Stimulated activated CD8-positive, alpha-beta memory T cell treated with anti-CD3 and anti-CD28 coated beads, Interleukin-7, amount 100 ng/mL, for 48 hours (primary cell): ENCODE results near the gene NHP2.
"Not testable (repeated sequence)": the region's sequence is repeated elsewhere in the genome, so short reads cannot be mapped to it uniquely, and the experiment has no call there.

Experiments used
- DNase-seq, 2 donors: peaks; one replicate each; pipeline ENCODE4 v3.0.0-alpha.2; 2020; ENCODE audit warnings: low read depth in 1 of 2; ENCODE audit errors: extremely low read depth in 1 of 2

The NHP2 gene

GRCh38 chr5:178153530-178154340 lies at the start of gene NHP2:
Gene NHP2, minus strand, starts transcription at chr5:178153885. Its CDS starts 68 bp downstream, at chr5:178153817.
- DNase-seq = peak; percentile 94 to 97

- DNase-seq = no peak
Observed at GRCh38 chr5:178202541-178202940, 48.9 kb upstream of the NHP2 start.

- DNase-seq = no peak
Observed at GRCh38 chr5:178201927-178202235, 48.2 kb upstream of the NHP2 start.

GRCh38 chr5:178201221-178201926 lies 47.7 kb upstream of the NHP2 start:
- DNase-seq = no peak

- no peak for DNase-seq
Observed at GRCh38 chr5:178199581-178200434, 46.1 kb upstream of the NHP2 start.

GRCh38 chr5:178198706-178199105 lies 45.0 kb upstream of the NHP2 start:
- no peak for DNase-seq

GRCh38 chr5:178198151-178198550 lies 44.5 kb upstream of the NHP2 start:
- DNase-seq = not testable (repeated sequence)

GRCh38 chr5:178196986-178197385 lies 43.3 kb upstream of the NHP2 start:
- DNase-seq = no peak

GRCh38 chr5:178196281-178196812 lies 42.7 kb upstream of the NHP2 start:
- DNase-seq = no peak

- no peak for DNase-seq
Observed at GRCh38 chr5:178194026-178194425, 40.3 kb upstream of the NHP2 start.

- DNase-seq = no peak
Observed at GRCh38 chr5:178193251-178193809, 39.6 kb upstream of the NHP2 start.

- DNase-seq = no peak
Observed at GRCh38 chr5:178192787-178193186, 39.1 kb upstream of the NHP2 start.

GRCh38 chr5:178192244-178192643 lies 38.6 kb upstream of the NHP2 start:
- DNase-seq = no peak

GRCh38 chr5:178191661-178192060 lies 38.0 kb upstream of the NHP2 start:
- DNase-seq = no peak

- no peak for DNase-seq
Observed at GRCh38 chr5:178189433-178189832, 35.7 kb upstream of the NHP2 start.

- DNase-seq = no peak
Observed at GRCh38 chr5:178187014-178187413, 33.3 kb upstream of the NHP2 start, which contains the start of gene GMCL2. Gene GMCL2, minus strand, starts transcription at chr5:178187371. Its CDS starts 72 bp downstream, at chr5:178187299.

GRCh38 chr5:178186427-178186826 lies 32.7 kb upstream of the NHP2 start:
- no peak for DNase-seq

- DNase-seq = no peak
Observed at GRCh38 chr5:178182158-178182876, 28.6 kb upstream of the NHP2 start.

GRCh38 chr5:178180141-178180863 lies 26.6 kb upstream of the NHP2 start:
- no peak for DNase-seq
